Measurements from ENCODE around the gene NAV3. TPM values are rescaled to one million over a fixed set of nuclear protein-coding genes. Genes with fewer than 3 reads are reported as not detected.
A peak's percentile ranks its signal among the peaks of the same experiment; 100 is the strongest.

Gene NAV3
- total and polyA plus RNA-seq, 4 donors = 1.6 to 12.5 (median 5.6) TPM

DNA sequence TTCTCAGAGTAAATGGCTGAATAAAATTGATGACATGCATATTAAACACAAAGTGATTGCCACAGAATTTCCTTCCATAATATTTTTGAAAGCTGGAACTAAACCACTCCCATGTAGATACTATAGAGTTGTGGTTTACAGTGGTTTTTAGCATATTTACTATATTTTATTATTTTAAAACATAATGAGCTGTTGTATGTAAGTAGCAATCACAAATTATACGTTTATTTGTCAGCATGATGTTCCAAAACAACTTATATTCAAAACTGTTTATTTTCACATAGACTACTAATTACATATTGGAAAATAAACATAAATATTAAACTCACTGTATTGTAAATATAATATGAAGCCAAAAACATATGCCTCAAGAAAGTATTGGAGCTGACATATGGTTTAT is 77.2 kb downstream of the NAV3 start:
- Histone ChIP-seq H3K9ac (ENCODE audit: insufficient read depth in 1 of 2, low read length in 2 of 2) (no peak overlapping the region), H3K4me1 (ENCODE audit: control insufficient read depth in 5 of 5, insufficient read depth in 5 of 5, low read length in 5 of 5) (peaks cover 0 to 5% (median 0%) of the 10 kb centered on the region in 5 donors), H3K9me3 (ENCODE audit: control insufficient read depth in 4 of 4, insufficient read depth in 3 of 4, low read length in 3 of 4) (no peaks in the 10 kb centered on the region), H3K36me3 (ENCODE audit: control insufficient read depth in 4 of 4, insufficient read depth in 4 of 4, low read length in 4 of 4) (no peaks in the 10 kb centered on the region), H3K27ac (ENCODE audit: low read depth in 1 of 2, low read length in 1 of 2) (no peak overlapping the region), H3K4me3 (no peak overlapping the region), H3K27me3 (ENCODE audit: control insufficient read depth in 3 of 3, insufficient read depth in 3 of 3, low read length in 2 of 3) (no peaks in the 10 kb centered on the region)
- peak in 2 of 3 donors; percentile 60 to 65 for DNase-seq
- WGBS, 2 donors = 58 to 86% methylated on average over 1 of the region's 1 CpG
- no peak for TF ChIP-seq CTCF (IDR thresholded peaks at IDR 0.05; ENCODE audit: control extremely low read depth, extremely low read depth)
- no peak for ATAC-seq (ENCODE audit: insufficient read depth, low FRiP score)

GRCh38 chr12:77914081-77914488 is 83.4 kb downstream of the NAV3 start:
- WGBS, 2 donors = 78 to 80% methylated on average over 2 of the region's 2 CpGs
- no peak for TF ChIP-seq CTCF (IDR thresholded peaks at IDR 0.05; ENCODE audit: control extremely low read depth, extremely low read depth)

DNA sequence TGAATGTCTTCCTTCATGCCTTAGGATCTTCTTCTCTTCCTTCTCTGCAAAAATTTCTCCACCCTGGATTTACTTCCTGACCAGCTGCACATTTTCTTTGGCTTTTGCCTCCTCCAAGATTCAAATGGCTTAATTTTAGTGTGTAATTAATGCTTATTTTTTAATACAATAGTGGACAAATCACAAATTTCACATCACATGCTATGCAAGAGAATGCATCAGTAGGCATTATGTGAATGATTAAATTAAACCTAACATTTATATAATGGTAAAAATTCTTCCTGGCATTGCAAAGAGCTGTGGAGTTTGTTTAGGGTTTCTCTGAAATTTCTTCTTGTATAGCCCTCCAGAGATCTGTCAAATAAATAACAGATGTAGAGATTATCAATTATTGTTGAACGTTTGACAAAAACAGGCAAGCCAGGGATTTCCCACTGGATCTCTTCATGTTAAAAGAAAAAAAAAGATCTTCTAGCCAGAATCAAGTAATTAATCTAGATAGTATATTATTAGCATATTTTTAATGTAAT is 84.4 kb downstream of the NAV3 start:
- no peak for TF ChIP-seq CTCF (IDR thresholded peaks at IDR 0.05; ENCODE audit: control extremely low read depth, extremely low read depth)
- ATAC-seq (ENCODE audit: insufficient read depth, low FRiP score) = no peak
- H3K27me3 ChIP-seq (ENCODE audit: control insufficient read depth in 3 of 3, insufficient read depth in 3 of 3, low read length in 2 of 3) = no peaks in the 10 kb centered on the region
- no peaks in the 10 kb centered on the region for H3K36me3 ChIP-seq (ENCODE audit: control insufficient read depth in 4 of 4, insufficient read depth in 4 of 4, low read length in 4 of 4)
- H3K4me3 ChIP-seq = no peak overlapping the region
- no peak overlapping the region for H3K27ac ChIP-seq (ENCODE audit: low read depth in 1 of 2, low read length in 1 of 2)
- H3K9me3 ChIP-seq (ENCODE audit: control insufficient read depth in 4 of 4, insufficient read depth in 3 of 4, low read length in 3 of 4) = no peaks in the 10 kb centered on the region
- 45 to 66% methylated on average over 1 of the region's 1 CpG for WGBS, 2 donors
- H3K9ac ChIP-seq (ENCODE audit: insufficient read depth in 1 of 2, low read length in 2 of 2) = no peak overlapping the region
- H3K4me1 ChIP-seq (ENCODE audit: control insufficient read depth in 5 of 5, insufficient read depth in 5 of 5, low read length in 5 of 5) = peaks cover 0 to 18% (median 0%) of the 10 kb centered on the region in 5 donors
- DNase-seq = no peak

More at GRCh38 chr12:77914081-77914488, 83.4 kb downstream of the NAV3 start:
- ATAC-seq (ENCODE audit: insufficient read depth, low FRiP score) = no peak
- Histone ChIP-seq H3K36me3 (ENCODE audit: control insufficient read depth in 4 of 4, insufficient read depth in 4 of 4, low read length in 4 of 4) (no peaks in the 10 kb centered on the region), H3K27me3 (ENCODE audit: control insufficient read depth in 3 of 3, insufficient read depth in 3 of 3, low read length in 2 of 3) (no peaks in the 10 kb centered on the region), H3K4me1 (ENCODE audit: control insufficient read depth in 5 of 5, insufficient read depth in 5 of 5, low read length in 5 of 5) (peaks cover 0 to 18% (median 0%) of the 10 kb centered on the region in 5 donors), H3K4me3 (no peak overlapping the region), H3K9ac (ENCODE audit: insufficient read depth in 1 of 2, low read length in 2 of 2) (no peak overlapping the region), H3K9me3 (ENCODE audit: control insufficient read depth in 4 of 4, insufficient read depth in 3 of 4, low read length in 3 of 4) (no peaks in the 10 kb centered on the region), H3K27ac (ENCODE audit: low read depth in 1 of 2, low read length in 1 of 2) (no peak overlapping the region)
- peak in 2 of 3 donors; percentile 28 to 50 for DNase-seq

DNA sequence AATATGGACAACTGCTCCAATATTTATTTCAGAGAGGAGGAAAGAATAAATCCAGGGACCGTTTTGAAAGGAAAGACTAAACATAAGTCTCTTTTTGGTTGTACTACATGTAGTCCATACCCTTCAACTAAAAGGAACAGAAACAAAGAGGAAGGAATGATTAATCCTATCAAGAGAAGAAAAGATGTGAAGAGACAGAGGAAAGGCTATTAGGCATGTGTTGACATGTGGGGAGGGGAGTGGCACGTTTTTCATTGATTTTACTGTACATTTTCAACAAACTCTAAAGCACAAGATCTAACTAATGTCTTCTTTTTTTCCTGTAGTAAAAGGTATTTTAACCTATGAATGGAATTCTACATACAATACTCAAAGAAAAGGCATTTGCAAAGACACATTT is 85.6 kb downstream of the NAV3 start:
- Histone ChIP-seq H3K36me3 (ENCODE audit: control insufficient read depth in 4 of 4, insufficient read depth in 4 of 4, low read length in 4 of 4) (no peaks in the 10 kb centered on the region), H3K9me3 (ENCODE audit: control insufficient read depth in 4 of 4, insufficient read depth in 3 of 4, low read length in 3 of 4) (no peaks in the 10 kb centered on the region), H3K27ac (ENCODE audit: low read depth in 1 of 2, low read length in 1 of 2) (no peak overlapping the region), H3K4me3 (no peak overlapping the region), H3K4me1 (ENCODE audit: control insufficient read depth in 5 of 5, insufficient read depth in 5 of 5, low read length in 5 of 5) (peaks cover 0 to 18% (median 0%) of the 10 kb centered on the region in 5 donors), H3K27me3 (ENCODE audit: control insufficient read depth in 3 of 3, insufficient read depth in 3 of 3, low read length in 2 of 3) (no peaks in the 10 kb centered on the region), H3K9ac (ENCODE audit: insufficient read depth in 1 of 2, low read length in 2 of 2) (no peak overlapping the region)
- 64 to 69% methylated on average over 2 of the region's 2 CpGs for WGBS, 2 donors
- TF ChIP-seq CTCF (IDR thresholded peaks at IDR 0.05; ENCODE audit: control extremely low read depth, extremely low read depth) = no peak
- DNase-seq (no peak), ATAC-seq (ENCODE audit: insufficient read depth, low FRiP score) (no peak)

Data from lung (tissue), 12 donors.